Right ventricle myocardium superior (tissue), 1 donor: ENCODE data around the gene ATP1B1. TPM values are rescaled to one million over a fixed set of nuclear protein-coding genes. Genes with fewer than 3 reads are reported as not detected.
A peak's percentile ranks its signal among the peaks of the same experiment; 100 is the strongest.

Source experiments
- ATAC-seq: fragments of 200-7000 bp; cut with Tn5 transposase; one replicate; pipeline ENCODE4 v1.9.1; 2020; ENCODE audit warnings: mild to moderate bottlenecking; ENCODE audit not compliant: poor library complexity
- DNase-seq: peaks from one replicate; pipeline ENCODE4 v3.0.0-alpha.2; 2020
- intact Hi-C: fragments of 100-400 bp; cut with DNase I; formaldehyde crosslinking; loops from one replicate; pipeline ENCODE4 v1.11.2; 2022
- total RNA-seq: library from RNA; stranded (reverse); fragmentation: NEBNext Ultra II Directional; extraction: Animal tissue kit (Norgen Biotek cat#: 25700); gene quantifications from one replicate; pipeline ENCODE4 v1.2.1, GENCODE V29; 2021
- donor health status: DM: no; HTN: yes; CAD: no; lungs with severe emphysema.

ATP1B1 gene
- total RNA-seq, 1 donor from 2014 or later = 302 TPM

- DNase-seq = no peak
- intact Hi-C loops = no loop called here
- ATAC-seq = no peak
These were observed 24.2 kb downstream of the ATP1B1 start for GRCh38 chr1:169130683-169131082.

- DNase-seq (no peak), ATAC-seq (no peak)
- intact Hi-C loops = no loop called here
These were observed 26.2 kb downstream of the ATP1B1 start for GRCh38 chr1:169132512-169133227.

- intact Hi-C loops = no loop called here
- ATAC-seq = no peak
These were observed 26.7 kb downstream of the ATP1B1 start for GRCh38 chr1:169133228-169133576.

GRCh38 chr1:169133801-169134502 is 27.5 kb downstream of the ATP1B1 start:
- ATAC-seq (peak; percentile 28), DNase-seq (no peak)
- intact Hi-C loops = no loop called here

More at GRCh38 chr1:169133228-169133576, 26.7 kb downstream of the ATP1B1 start:
- DNase-seq = no peak

GRCh38 chr1:169137357-169137756 is 30.9 kb downstream of the ATP1B1 start:
- intact Hi-C loops = no loop called here
- DNase-seq = no peak
- ATAC-seq = no peak

GRCh38 chr1:169138866-169139670 is 32.6 kb downstream of the ATP1B1 start:
- intact Hi-C loops = no loop called here
- ATAC-seq = no peak
- no peak for DNase-seq

- ATAC-seq (no peak), DNase-seq (no peak)
- intact Hi-C loops = no loop called here
These were observed 34.9 kb downstream of the ATP1B1 start for GRCh38 chr1:169141356-169141755.

GRCh38 chr1:169142129-169142528 is 35.6 kb downstream of the ATP1B1 start:
- ATAC-seq (no peak), DNase-seq (no peak)
- intact Hi-C loops = no loop called here

- intact Hi-C loops = no loop called here
- no peak for DNase-seq
- ATAC-seq = no peak
These were observed 36.9 kb downstream of the ATP1B1 start for GRCh38 chr1:169143346-169143745.

GRCh38 chr1:169143984-169144383 is 37.5 kb downstream of the ATP1B1 start:
- intact Hi-C loops = no loop called here
- ATAC-seq (no peak), DNase-seq (no peak)

GRCh38 chr1:169144941-169145626 is 38.6 kb downstream of the ATP1B1 start:
- intact Hi-C loops = no loop called here
- ATAC-seq = no peak

GRCh38 chr1:169146576-169147214 is 40.2 kb downstream of the ATP1B1 start:
- ATAC-seq (no peak), DNase-seq (no peak)
- intact Hi-C loops = no loop called here

More at GRCh38 chr1:169144941-169145626, 38.6 kb downstream of the ATP1B1 start:
- no peak for DNase-seq

- no peak for DNase-seq
- ATAC-seq = no peak
These were observed 42.2 kb downstream of the ATP1B1 start for GRCh38 chr1:169148472-169149252.

GRCh38 chr1:169149555-169150286 is 43.2 kb downstream of the ATP1B1 start:
- ATAC-seq (no peak), DNase-seq (no peak)
- intact Hi-C loops = no loop called here

More at GRCh38 chr1:169148472-169149252, 42.2 kb downstream of the ATP1B1 start:
- intact Hi-C loops = no loop called here

- ATAC-seq = no peak
- intact Hi-C loops = no loop called here
- no peak for DNase-seq
These were observed 44.3 kb downstream of the ATP1B1 start for GRCh38 chr1:169150641-169151337.

GRCh38 chr1:169151338-169151837 is 44.9 kb downstream of the ATP1B1 start:
- no peak for ATAC-seq
- DNase-seq = no peak
- intact Hi-C loops = no loop called here
